ENCODE data around the gene MAP4K4. TPM values are rescaled to one million over a fixed set of nuclear protein-coding genes. Genes with fewer than 3 reads are reported as not detected.

The MAP4K4 gene
- total RNA-seq, 1 donor from 2014 or later, result 91.9 TPM

DNA sequence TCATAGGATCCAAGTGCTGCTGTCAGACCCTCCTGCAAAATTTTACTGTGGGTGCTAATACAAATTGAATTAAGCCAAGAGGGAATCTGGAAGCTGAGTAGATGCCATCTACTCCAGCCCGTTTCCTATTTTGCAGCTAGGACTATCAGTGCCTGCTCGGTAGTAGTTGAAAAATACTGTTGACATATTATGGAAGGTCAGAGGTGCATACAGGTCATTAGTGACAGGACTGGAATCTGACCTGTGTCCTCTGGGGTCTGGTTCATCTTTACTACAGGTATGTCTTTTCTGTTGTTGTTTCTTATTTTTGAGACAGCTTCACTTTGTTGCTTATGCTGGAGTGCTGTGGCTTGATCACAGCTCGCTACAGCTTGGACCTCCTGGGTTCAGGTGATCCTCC is 58.8 kb downstream of the MAP4K4 start:
- no peak for DNase-seq (ENCODE audit: low spot score)
- Histone ChIP-seq H4K20me1 (ENCODE audit: low read depth) (peaks cover 52% of the 10 kb centered on the region), H3K4me2 (no peak overlapping the region), H3K27ac (no peak overlapping the region), H3K4me1 (peaks cover 36% of the 10 kb centered on the region), H3F3A (ENCODE audit: low read depth) (peaks cover 8% of the 10 kb centered on the region), H3K9me3 (ENCODE audit: low read depth) (no peaks in the 10 kb centered on the region), H2AFZ (replicated peaks) (no peak overlapping the region), H3K79me2 (ENCODE audit: low read depth) (peaks cover 96% of the 10 kb centered on the region), H3K9ac (no peak overlapping the region), H3K4me3 (no peak overlapping the region), H3K36me3 (peaks cover 4% of the 10 kb centered on the region), H3K27me3 (no peaks in the 10 kb centered on the region)
- H3K4me3 Mint-ChIP-seq, result no peak overlapping the region
- H3K9me3 Mint-ChIP-seq, result peaks cover 17% of the 10 kb centered on the region
- H3K4me1 Mint-ChIP-seq, result peaks cover 42% of the 10 kb centered on the region
- no peak for TF ChIP-seq EZH2phosphoT487 (IDR thresholded peaks at IDR 0.05)
- no peak for TF ChIP-seq CTCF (IDR thresholded peaks at IDR 0.05)
- no peak for TF ChIP-seq EZH2 (IDR thresholded peaks at IDR 0.05)
- H3K27ac Mint-ChIP-seq, result no peak overlapping the region
- peaks cover 22% of the 10 kb centered on the region for H3K36me3 Mint-ChIP-seq
- peaks cover 3% of the 10 kb centered on the region for H3K27me3 Mint-ChIP-seq (ENCODE audit: insufficient read depth, low read depth)

- Histone ChIP-seq H2AFZ (replicated peaks) (no peak overlapping the region), H3K27me3 (no peaks in the 10 kb centered on the region), H3K9me3 (ENCODE audit: low read depth) (no peaks in the 10 kb centered on the region), H3K9ac (no peak overlapping the region), H3K4me3 (no peak overlapping the region), H3K27ac (no peak overlapping the region), H3K36me3 (peaks cover 4% of the 10 kb centered on the region), H3K79me2 (ENCODE audit: low read depth) (peaks cover 96% of the 10 kb centered on the region), H3K4me2 (no peak overlapping the region), H3F3A (ENCODE audit: low read depth) (peaks cover 24% of the 10 kb centered on the region), H4K20me1 (ENCODE audit: low read depth) (peaks cover 50% of the 10 kb centered on the region), H3K4me1 (peaks cover 37% of the 10 kb centered on the region)
- H3K27ac Mint-ChIP-seq, result no peak overlapping the region
- no peak for TF ChIP-seq EZH2phosphoT487 (IDR thresholded peaks at IDR 0.05)
- TF ChIP-seq EZH2 (IDR thresholded peaks at IDR 0.05), result no peak
- TF ChIP-seq CTCF (IDR thresholded peaks at IDR 0.05), result no peak
- H3K4me1 Mint-ChIP-seq, result peaks cover 39% of the 10 kb centered on the region
- H3K27me3 Mint-ChIP-seq (ENCODE audit: insufficient read depth, low read depth), result peaks cover 3% of the 10 kb centered on the region
- H3K4me3 Mint-ChIP-seq, result no peak overlapping the region
- H3K9me3 Mint-ChIP-seq, result peaks cover 17% of the 10 kb centered on the region
- DNase-seq (ENCODE audit: low spot score), result no peak
- peaks cover 24% of the 10 kb centered on the region for H3K36me3 Mint-ChIP-seq
Observed at GRCh38 chr2:101758001-101758400, 60.5 kb downstream of the MAP4K4 start.

- H3K4me3 ChIP-seq, result no peak overlapping the region
- no peak overlapping the region for H3K27ac Mint-ChIP-seq
- H3K36me3 Mint-ChIP-seq, result peaks cover 24% of the 10 kb centered on the region
- H3K9ac ChIP-seq, result no peak overlapping the region
- H3K9me3 Mint-ChIP-seq, result peaks cover 17% of the 10 kb centered on the region
- H3K4me1 ChIP-seq, result peaks cover 42% of the 10 kb centered on the region
- peaks cover 50% of the 10 kb centered on the region for H4K20me1 ChIP-seq (ENCODE audit: low read depth)
- DNase-seq (ENCODE audit: low spot score), result no peak
- H2AFZ ChIP-seq (replicated peaks), result no peak overlapping the region
- H3K4me2 ChIP-seq, result no peak overlapping the region
- no peaks in the 10 kb centered on the region for H3K27me3 ChIP-seq
- H3K27ac ChIP-seq, result no peak overlapping the region
- H3K79me2 ChIP-seq (ENCODE audit: low read depth), result peaks cover 96% of the 10 kb centered on the region
- H3K9me3 ChIP-seq (ENCODE audit: low read depth), result no peaks in the 10 kb centered on the region
- H3K4me3 Mint-ChIP-seq, result no peak overlapping the region
- H3K4me1 Mint-ChIP-seq, result peaks cover 40% of the 10 kb centered on the region
- TF ChIP-seq EZH2phosphoT487 (IDR thresholded peaks at IDR 0.05) (no peak), CTCF (IDR thresholded peaks at IDR 0.05) (no peak), EZH2 (IDR thresholded peaks at IDR 0.05) (no peak)
- peaks cover 4% of the 10 kb centered on the region for H3K36me3 ChIP-seq
- peaks cover 3% of the 10 kb centered on the region for H3K27me3 Mint-ChIP-seq (ENCODE audit: insufficient read depth, low read depth)
- peaks cover 24% of the 10 kb centered on the region for H3F3A ChIP-seq (ENCODE audit: low read depth)
Observed at GRCh38 chr2:101759162-101759561, 61.7 kb downstream of the MAP4K4 start.

Data from neural progenitor cell (in vitro differentiated cells).